PFSK-1 (cell line): ENCODE data around the gene EXOC4.

Experiments used
- FOXP2 ChIP-seq: optimal IDR thresholded peaks from 2 replicates; pipeline ENCODE3; 2011; ENCODE audit warnings: borderline replicate concordance, control low read depth, inconsistent platforms; ENCODE audit not compliant: insufficient read depth; ENCODE audit errors: extremely low read length, extremely low read depth
- POLR2AphosphoS5 ChIP-seq: IDR thresholded peaks from 2 replicates; pipeline ENCODE4 v1.6.1; 2012; ENCODE audit warnings: low read depth, mild to moderate bottlenecking, control low read depth, low read length, moderate library complexity
- REST ChIP-seq, 2 experiments: IDR thresholded peaks; 2 replicates each; pipeline versions ENCODE4 v1.6.1 to v1.8.0; 2011 to 2012; ENCODE audit warnings: low read depth in 2 of 2, low read length in 2 of 2, control low read depth in 1 of 2, inconsistent platforms in 1 of 2, mild to moderate bottlenecking in 1 of 2, moderate library complexity in 1 of 2; ENCODE audit not compliant: insufficient read depth in 1 of 2
- SIN3A ChIP-seq: IDR thresholded peaks from 2 replicates; pipeline ENCODE4 v1.6.1; 2012; ENCODE audit warnings: mild to moderate bottlenecking, low read length, moderate library complexity, borderline replicate concordance; ENCODE audit not compliant: insufficient read depth
- TAF1 ChIP-seq: IDR thresholded peaks from 2 replicates; pipeline ENCODE4 v1.6.1; 2012; ENCODE audit warnings: low read length, control low read depth, borderline replicate concordance; ENCODE audit not compliant: insufficient read depth

EXOC4 gene

GRCh38 chr7:133690740-133691139, 437.9 kb downstream of the EXOC4 start:
- TF ChIP-seq POLR2AphosphoS5: no peak
- TF ChIP-seq FOXP2: no peak
- TF ChIP-seq REST (IDR thresholded peaks at IDR 0.05; ENCODE audit: insufficient read depth in 1 of 2, low read depth in 2 of 2, low read length in 2 of 2): no peak
- TF ChIP-seq SIN3A: no peak
- no peak for TF ChIP-seq TAF1

GRCh38 chr7:133691727-133692610, 439.1 kb downstream of the EXOC4 start:
- TF ChIP-seq FOXP2: no peak

GRCh38 chr7:133693281-133693680, 440.4 kb downstream of the EXOC4 start:
- TF ChIP-seq SIN3A: no peak

- TF ChIP-seq TAF1 (no peak), FOXP2 (no peak), SIN3A (no peak), POLR2AphosphoS5 (no peak), REST (IDR thresholded peaks at IDR 0.05; ENCODE audit: insufficient read depth in 1 of 2, low read depth in 2 of 2, low read length in 2 of 2) (no peak)
Measured at GRCh38 chr7:133696056-133696455, 443.2 kb downstream of the EXOC4 start.

GRCh38 chr7:133697585-133697984, 444.7 kb downstream of the EXOC4 start:
- no peak for TF ChIP-seq SIN3A
- TF ChIP-seq REST (IDR thresholded peaks at IDR 0.05; ENCODE audit: insufficient read depth in 1 of 2, low read depth in 2 of 2, low read length in 2 of 2): no peak
- no peak for TF ChIP-seq TAF1
- TF ChIP-seq POLR2AphosphoS5: no peak
- TF ChIP-seq FOXP2: no peak

GRCh38 chr7:133698127-133698526, 445.2 kb downstream of the EXOC4 start:
- TF ChIP-seq REST (IDR thresholded peaks at IDR 0.05; ENCODE audit: insufficient read depth in 1 of 2, low read depth in 2 of 2, low read length in 2 of 2): no peak
- no peak for TF ChIP-seq TAF1
- no peak for TF ChIP-seq FOXP2
- no peak for TF ChIP-seq SIN3A
- TF ChIP-seq POLR2AphosphoS5: no peak
